GM19023 (cell line): ENCODE data around the gene ATXN7L3B.
"Not testable (repeated sequence)": the region's sequence is repeated elsewhere in the genome, so short reads cannot be mapped to it uniquely, and the experiment has no call there.

Source experiments
- ATAC-seq: cut with Tn5 transposase; IDR thresholded peaks from one replicate; pipeline ENCODE4 v1.9.1; 2021; ENCODE audit warnings: mild to moderate bottlenecking, moderate library complexity; ENCODE audit not compliant: unreplicated experiment

The ATXN7L3B gene, protein sequence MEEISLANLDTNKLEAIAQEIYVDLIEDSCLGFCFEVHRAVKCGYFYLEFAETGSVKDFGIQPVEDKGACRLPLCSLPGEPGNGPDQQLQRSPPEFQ

DNA sequence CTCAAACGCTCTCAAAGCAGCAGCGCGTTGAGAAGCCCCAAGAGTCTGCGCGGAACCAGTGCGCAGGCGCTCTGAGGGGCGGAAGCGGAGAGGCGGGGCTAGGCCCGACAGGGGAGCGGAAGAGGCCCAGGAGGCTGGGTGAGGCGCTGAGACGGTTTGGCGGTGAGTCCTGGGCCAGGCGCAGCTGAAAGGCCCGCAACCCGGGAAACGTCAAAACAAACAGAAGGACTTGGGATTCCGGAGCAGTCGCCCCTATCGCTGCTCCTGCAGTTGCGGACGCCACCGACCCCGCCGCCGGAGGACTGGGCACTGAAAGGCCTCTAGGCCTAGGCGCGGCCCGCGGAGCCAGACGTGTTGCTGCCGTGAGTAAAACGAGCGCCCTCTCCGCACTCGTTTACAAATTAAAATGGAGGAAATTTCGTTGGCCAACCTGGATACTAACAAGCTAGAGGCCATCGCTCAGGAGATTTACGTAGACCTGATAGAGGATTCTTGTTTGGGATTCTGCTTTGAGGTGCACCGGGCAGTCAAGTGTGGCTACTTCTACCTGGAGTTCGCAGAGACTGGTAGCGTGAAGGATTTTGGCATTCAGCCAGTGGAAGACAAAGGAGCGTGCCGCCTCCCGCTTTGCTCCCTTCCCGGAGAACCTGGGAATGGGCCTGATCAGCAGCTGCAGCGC lies at the start of gene ATXN7L3B:
Gene ATXN7L3B (plus strand): TSS at position 129 of the 679 bp plus-strand sequence. CDS start 278 bp downstream, at position 407.
- ATAC-seq = peak; percentile 97

DNA sequence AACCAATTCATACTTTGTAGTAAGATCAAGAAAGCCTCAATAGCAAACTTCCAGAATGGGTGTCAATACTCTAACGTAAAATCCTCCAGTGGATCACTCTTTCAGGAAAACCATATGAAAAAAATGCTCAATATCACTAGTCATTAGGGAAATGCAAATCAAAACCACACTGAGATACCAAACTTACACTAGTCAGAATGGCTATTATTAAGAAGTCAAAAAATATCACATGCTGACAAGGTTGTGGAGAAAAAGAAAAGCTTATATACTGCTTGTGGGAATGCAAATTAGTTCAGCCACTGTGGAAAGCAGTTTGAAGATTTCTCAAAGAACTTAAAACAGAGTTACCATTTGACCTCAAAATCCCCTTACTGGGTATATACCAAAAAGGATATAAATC lies 49.5 kb upstream of the ATXN7L3B start:
- peak; percentile 59 for ATAC-seq

DNA sequence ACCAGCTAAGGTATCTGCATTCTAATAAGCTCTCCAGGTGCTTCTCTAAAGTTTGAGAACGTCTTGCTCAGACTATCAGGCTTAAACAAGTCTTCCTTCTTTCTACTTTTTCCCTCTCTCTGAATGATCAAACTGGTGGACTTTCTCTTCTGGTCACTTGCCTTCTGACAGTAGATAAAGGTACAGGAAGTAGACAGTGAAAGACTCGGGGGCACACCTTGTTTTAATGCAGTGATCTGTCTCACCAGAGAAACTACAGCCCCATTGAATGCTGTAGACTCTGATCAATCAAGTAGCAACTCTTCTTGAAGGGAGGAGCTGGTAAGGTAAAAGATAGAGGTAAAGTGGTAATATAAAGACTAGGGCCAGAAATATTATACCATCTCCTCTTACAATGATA lies 48.1 kb upstream of the ATXN7L3B start:
- ATAC-seq = no peak

DNA sequence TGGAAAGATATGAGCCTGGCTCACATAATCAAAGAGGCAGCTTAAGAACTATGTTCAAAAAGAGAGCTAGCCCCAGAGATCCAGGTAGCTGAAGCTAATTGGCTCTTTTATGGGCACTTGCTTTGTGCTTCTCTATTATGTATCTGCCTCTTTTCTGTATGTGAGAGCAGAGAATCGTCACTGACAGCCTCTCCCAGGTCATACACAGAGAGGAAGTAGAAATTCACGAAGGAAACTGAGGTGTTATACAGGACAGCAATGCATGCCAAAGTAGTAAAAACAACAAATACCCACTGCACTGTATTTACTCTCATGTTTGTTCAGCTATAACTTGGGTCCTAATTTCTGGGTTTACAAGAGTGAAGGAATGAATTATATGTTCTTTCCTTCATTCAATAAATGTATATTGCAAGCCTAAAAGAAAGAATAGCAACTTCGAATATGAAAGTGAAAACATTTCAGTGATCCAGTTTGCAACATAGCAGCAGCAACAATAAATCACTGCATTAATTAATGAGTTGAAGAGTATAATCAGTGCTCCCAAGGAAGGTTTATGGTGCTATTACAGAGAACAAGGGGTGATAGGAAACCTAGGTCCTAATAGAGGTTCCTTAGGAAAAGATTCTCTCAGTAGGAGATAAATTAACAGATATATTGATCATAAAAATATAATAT lies 47.1 kb upstream of the ATXN7L3B start:
- ATAC-seq = peak; percentile 72

DNA sequence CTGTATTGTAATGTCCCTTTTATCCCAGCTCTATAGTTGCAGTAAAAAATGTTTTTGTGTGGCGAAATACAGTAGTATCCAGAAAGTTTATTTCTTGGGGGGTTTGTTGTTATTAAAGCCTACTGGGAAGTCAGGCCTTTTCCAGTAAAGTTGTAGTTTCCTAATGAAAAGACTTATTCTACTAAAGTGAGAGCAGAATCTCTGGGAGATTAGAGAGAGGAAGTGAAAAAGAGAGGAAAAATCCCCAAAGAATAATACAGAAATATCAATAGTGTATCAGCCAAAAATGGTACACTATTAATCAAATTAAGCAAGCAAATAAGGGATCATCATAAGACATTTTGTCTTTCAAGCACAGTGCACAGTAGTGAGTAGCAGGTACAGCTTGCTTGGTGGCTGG lies 46.3 kb upstream of the ATXN7L3B start:
- ATAC-seq = no peak

DNA sequence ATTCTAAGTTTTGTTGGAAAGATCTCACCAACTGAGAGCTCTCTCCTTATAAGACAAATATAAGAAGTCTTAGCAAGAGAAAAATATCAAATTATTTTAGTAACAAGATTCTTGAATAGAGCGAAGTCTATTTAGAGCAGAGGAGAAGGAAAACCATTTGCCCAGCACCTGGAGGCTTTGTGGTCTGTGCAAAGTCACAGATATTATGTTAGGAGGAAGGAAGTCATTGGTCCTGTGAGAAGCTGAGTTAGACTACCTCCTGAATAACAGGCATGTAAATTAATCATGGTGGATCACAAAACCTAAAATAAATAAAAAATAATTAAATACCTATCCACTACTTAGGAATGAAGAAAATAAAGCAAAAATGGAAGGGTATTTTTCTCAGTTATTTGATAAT lies 38.4 kb upstream of the ATXN7L3B start:
- ATAC-seq = no peak

DNA sequence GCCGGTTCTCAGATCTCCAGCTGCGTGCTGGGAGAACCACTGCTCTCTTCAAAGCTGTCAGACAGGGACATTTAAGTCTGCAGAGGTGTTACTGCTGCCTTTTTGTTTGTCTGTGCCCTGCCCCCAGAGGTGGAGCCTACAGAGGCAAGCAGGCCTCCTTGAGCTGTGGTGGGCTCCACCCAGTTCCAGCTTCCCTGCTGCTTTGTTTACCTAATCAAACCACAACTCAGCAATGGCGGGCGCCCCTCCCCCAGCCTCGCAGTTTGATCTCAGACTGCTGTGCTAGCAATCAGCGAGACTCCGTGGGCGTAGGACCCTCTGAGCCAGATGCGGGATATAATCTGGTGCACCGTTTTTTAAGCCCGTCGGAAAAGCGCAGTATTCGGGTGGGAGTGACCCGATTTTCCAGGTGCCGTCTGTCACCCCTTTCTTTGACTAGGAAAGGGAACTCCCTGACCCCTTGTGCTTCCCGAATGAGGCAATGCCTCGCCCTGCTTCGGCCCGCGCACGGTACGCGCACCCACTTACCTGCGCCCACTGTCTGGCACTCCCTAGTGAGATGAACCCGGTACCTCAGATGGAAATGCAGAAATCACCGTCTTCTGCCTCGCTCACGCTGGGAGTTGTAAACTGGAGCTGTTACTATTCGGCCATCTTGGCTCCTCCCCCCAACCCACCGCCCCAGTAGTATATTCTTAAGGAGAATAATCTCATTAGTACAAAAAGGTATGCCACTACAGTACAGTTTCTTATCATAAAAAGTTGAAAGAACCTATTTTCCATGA lies 28.6 kb upstream of the ATXN7L3B start:
- ATAC-seq = not testable (repeated sequence)

DNA sequence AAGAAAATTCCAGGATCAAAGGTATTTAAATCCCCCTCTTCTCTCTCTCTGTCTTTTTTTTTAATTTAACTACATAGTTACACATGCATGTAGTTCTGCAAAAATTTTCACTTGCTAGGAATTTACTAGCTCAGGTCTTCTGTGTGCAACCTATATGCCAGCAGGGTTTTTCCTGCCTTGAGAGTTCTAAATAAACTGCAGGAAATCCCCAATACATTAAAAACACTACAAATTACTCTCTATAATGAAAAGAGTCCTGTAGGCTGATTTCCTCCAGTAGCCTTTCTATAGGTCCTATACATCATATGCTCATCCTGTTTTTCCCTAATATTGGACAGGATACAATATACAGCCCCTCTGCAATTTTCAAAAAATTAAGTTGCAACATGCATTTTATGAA lies 27.7 kb upstream of the ATXN7L3B start:
- ATAC-seq = no peak

DNA sequence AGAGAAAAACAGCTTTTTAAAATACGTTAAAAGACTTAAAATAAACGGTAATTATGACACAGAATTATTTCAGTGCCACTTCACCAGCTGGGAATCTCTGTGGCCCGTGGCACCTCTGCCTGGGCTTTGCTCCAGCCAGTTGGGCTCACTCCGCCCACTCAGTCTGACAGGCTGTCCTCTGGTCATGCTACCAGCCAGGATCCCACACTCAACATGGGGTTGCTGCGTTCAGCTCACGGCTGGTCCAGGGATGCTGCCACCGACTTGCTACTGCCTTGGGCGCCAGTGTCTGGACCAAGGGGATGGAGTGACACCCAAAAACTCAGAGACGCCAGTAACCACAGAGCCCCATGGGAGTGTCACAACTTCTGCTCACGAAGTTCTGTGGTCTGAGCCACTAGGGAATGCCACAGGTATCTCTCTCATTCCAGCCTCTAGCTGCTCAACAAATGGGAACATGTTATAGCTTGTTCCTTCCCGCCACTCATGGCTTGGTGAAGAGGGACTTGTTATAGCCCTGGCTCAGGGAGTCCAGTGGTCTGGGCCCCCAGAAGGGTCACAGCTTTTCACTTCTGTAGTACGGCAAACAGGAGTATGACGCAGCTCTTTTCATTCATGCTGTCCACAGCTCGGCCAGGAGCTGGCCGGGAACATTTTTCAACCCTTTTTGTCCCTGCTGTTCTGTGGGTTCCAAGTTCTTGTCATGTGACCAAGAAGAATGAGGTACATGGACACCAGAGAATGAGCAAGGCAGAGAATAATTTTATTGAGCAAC lies 23.4 kb upstream of the ATXN7L3B start:
- no peak for ATAC-seq

DNA sequence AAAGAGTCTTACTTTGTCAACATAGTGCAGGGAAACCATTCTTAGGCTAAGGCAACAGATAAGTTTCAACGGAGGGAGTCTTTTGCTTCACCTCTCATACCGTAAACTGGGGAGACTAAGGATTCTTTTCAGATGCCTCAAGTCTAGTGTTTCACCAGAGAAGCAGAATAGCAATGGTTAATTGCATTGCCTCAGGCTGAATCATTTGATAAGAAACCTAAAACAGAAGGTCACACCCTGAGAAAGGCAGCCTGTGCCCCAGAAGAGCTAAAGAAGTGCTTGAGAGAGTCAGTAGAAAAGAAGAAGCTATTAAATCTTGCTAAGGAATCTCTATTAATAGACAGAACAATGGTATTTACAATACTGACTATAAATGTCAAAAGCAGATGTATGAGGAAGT lies 21.8 kb upstream of the ATXN7L3B start:
- no peak for ATAC-seq

DNA sequence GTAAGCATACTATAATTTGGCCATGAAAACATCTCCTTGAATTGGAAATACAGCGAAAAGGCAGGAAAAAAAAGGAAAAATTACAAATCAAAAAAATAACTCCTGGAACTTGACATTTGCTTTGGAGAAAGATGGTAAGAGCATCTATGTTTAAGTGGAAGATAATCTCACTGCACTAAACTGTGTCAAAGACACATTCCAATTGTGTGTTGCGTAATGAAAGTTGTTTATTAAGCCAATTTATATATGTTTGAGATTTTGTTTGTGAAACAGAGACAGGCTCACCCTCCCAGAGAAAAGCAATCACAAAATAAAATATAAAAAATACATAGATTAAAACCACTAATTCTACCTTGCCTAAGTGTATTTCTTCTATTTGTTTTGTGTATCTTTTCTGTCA lies 11.1 kb upstream of the ATXN7L3B start:
- ATAC-seq = no peak

DNA sequence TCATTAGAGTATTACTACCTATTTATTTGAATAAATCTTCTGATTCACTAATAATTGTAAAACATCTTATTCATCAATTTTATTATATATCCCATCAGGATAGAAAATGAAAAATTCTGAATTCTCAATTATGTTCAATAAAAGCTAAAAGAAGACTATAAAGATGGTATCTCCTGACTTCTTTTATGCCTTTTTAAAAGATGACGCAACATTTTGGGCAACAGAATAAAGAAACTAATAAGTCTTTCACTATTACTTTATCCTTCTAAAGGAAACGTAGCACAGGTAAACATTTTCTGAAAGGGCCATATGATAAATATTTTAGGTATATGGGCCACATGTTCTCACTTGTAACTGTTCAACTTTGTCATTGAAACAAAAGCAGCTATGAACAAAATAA lies 10.1 kb upstream of the ATXN7L3B start:
- ATAC-seq = no peak

DNA sequence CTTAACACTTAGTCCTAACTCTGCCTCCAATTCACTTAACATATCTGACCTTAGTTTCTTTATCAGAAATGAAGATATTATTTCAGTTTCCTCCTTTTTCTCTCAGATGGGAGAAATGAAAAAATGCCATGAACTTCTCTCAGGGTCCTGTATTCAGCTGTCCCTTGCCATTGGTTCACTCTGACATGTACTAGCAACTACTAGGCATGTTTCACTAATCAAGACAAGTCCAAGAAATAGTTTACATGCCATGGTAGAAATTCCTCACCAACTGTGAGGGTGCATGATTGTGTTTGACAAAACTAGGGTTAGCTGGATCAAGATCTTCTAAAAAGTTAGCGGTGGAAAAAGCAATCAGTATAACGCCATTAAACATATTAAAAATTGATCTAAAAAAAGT lies 7.0 kb upstream of the ATXN7L3B start:
- ATAC-seq = no peak

DNA sequence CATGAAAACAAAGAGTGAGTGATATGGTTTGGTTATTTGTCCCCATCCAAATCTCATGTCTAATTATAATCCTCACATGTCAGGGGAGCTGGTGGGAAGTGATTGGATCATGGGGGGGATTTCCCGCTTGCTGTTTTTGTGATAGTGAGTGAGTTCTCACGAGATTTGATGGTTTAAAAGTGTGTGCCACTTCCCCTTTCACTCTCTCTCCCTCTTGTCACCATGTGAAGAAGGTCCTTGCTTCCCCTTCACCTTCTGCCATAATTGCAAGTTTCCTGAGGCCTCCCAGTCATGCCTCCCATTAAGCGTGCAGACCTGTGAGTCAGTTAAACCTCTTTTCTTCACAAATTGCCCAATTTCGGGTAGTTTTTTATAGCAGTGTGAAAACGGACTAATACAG lies 2.1 kb upstream of the ATXN7L3B start:
- ATAC-seq = no peak

DNA sequence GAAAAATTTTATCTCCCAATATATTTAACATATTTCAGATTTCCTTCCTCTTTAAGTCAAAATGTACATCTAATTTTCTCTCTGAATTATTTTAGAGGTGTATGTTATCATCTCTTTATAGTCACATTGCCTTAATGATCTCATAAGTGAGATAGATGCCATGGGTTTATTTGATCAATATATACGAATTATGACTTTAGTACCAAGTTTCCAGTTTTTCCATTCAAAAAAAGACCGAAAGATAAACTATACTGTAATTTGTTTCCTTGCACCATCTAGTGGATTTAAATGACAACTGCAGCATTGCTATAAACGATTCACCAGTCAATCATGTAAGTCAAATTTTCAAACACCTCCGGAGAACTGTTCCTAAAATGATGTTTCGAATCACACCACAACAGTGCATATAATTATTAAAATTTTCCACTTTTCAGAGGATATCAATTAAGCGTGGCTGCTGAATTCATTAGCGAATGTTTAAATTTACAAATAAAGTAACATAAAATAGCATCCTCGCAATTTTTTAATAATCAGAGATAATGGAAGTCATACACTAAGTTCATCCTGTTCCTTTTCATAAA lies 419 bp upstream of the ATXN7L3B start:
- ATAC-seq = peak; percentile 46

DNA sequence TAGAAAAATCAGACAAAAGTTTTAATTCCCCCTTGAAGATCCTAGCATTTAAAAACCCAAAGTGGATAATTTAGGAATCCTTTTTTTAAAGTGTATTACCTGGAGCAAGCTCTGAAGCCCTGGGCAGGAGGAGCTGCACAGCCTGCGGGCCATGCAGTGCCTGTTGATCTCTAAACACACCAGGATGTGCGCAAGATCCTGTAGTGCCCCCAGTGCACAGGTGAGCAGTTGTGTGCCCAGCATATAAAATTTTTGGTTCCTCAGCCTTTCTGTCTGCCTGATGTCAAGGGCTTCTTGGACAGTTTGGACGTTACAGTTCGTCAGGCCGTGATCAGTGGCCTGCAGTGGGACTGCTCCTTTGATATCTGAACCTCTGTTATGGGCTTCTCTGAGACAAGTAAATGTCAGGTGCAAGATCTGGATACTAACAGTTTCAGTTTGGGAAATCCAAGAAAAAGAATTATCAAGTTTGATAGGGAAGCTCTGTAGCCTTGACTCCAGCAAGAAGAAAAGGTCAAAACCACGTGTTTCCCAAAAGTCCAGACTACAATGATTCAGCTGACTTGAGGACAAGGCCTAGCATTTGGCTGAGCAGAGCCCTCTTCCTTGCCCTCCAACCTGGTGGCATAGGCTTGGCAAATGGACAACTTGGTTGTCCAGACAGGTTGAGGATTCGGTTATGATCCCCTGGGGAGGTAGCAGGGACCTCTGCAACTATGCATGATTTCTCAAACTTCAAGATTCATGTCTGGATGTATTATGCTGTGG lies 1.0 kb downstream of the ATXN7L3B start:
- ATAC-seq = peak; percentile 15

DNA sequence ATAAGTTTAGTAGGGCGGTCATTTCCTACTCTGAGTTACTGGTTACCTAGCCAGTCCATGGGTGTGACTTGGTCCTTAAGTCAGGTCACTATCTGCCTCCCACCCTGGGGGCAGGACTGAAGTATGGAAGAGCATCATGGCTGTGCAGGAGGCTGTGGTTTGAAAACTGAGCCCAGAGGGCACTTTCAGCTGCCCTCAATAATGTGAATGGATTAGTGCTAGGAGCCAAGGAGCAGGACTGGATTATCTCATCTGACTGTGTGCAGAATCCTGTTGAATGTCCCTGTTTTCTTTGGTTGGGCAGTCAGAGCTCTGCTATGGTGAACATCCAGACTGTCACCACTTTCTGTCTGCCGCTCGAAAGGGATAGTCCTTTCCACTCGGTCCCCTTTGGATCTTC lies 1.6 kb downstream of the ATXN7L3B start:
- no peak for ATAC-seq

DNA sequence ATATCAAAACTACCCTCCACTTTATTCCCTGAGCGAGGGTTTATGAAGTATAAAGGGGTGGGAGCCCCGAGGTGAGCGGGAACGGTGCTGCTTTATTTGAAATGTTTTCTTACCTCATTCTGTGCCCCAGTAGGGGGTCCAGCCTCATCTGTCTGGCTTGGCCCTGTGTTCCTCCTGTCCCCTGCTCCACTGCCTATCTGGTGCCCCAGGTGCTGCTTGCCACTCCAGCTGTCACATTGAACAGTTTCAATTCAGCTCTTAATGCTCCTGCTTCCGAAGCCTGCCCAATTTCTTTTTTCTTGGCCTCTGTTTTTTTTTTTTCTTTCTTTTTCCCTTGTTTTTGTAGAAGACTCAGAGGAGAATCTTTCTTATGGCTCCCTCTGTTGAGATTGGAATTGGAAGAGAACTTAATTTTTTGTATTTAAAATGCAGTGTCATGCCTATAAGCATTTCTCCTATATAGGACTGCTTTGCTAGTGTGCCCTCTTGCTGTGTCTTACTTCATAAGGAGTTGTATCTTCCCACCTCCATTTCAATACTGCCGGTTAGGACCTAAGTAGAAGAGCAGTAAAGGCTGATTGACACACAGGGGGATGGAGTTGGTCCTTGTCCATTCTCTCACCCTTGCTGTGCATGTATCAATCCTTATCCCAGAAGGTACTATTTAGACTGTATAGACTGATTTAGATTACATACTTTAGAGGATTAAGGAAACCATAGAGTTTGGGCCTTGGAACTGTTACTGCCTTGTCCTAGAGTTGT lies 2.3 kb downstream of the ATXN7L3B start:
- no peak for ATAC-seq

DNA sequence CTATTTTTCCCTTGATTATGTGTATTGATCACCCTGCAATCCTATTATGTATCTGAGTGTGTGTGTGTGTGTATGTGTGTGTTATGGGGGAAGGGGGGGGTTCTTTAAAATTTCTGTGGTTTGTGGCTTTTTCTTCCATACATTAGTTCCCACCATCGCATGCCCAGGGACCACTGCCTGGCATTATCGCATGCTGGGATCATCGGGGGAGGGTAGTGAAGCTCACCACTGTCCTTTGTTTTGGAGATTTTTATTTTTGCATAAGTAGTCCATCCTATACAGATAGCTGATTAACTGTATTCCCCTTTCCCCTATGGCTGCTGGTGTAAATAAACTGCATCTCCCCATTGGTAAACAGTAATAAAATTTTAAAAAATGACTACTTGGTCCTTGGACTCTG lies 3.4 kb downstream of the ATXN7L3B start:
- ATAC-seq = no peak
